Stimulated activated CD4-positive, alpha-beta T cell treated with anti-CD3 and anti-CD28 coated beads, Interleukin-15, amount 100 ng/mL, for 1 hour (primary cell): ENCODE measurements around the gene TPPP3.

Experiments
- DNase-seq, 2 donors: peaks; one replicate each; pipeline ENCODE4 v3.0.0-alpha.2; 2020; ENCODE audit warnings: low read depth in 1 of 2, low spot score in 1 of 2

TPPP3 gene

DNA sequence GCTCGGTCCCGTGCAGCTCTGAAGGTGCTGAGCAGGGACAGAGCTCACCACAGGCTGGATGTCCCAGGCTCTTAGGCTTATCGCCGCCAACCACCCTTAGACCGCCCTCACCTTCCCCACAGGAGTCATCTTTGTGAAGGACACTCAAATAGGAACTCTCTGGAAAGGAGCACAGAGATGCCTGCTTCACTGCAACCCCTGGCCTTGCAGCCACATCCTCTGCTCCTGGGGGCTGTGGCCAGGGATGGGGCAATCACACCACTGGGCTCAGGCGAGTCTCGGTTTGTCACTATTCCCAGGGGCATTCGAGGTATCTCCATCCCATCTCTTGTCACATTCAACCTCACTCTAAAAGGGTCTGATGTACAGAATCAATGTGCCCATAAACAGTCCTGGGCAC lies 12.0 kb upstream of the TPPP3 start:
- DNase-seq, result no peak

DNA sequence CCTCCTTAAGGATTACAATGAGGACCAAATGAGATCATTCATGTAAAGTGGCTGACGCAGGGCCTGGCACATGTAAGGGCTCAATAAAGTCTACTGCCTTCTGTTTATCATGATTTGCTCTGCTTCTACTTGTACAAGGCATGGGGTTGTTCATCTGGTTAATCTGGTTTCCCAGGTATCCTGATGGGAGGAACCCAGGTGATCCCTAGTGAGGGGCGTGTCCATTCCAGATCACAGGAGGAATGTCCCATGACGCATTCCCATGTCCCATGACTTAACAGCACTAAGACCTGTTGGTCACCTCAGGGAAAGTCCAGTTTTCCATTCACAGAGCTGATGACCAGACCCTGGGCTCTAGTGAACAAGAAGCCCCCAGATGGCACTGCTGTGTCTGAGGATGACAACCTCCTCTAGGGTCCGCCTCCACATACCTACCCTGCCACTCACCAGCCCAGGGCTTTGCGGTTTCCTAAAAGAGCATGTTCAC lies 11.5 kb upstream of the TPPP3 start:
- DNase-seq, result no peak

GRCh38 chr16:67403976-67404555 lies 10.8 kb upstream of the TPPP3 start:
- no peak for DNase-seq

- DNase-seq, result no peak
Measured at GRCh38 chr16:67400901-67401300, 7.6 kb upstream of the TPPP3 start.

DNA sequence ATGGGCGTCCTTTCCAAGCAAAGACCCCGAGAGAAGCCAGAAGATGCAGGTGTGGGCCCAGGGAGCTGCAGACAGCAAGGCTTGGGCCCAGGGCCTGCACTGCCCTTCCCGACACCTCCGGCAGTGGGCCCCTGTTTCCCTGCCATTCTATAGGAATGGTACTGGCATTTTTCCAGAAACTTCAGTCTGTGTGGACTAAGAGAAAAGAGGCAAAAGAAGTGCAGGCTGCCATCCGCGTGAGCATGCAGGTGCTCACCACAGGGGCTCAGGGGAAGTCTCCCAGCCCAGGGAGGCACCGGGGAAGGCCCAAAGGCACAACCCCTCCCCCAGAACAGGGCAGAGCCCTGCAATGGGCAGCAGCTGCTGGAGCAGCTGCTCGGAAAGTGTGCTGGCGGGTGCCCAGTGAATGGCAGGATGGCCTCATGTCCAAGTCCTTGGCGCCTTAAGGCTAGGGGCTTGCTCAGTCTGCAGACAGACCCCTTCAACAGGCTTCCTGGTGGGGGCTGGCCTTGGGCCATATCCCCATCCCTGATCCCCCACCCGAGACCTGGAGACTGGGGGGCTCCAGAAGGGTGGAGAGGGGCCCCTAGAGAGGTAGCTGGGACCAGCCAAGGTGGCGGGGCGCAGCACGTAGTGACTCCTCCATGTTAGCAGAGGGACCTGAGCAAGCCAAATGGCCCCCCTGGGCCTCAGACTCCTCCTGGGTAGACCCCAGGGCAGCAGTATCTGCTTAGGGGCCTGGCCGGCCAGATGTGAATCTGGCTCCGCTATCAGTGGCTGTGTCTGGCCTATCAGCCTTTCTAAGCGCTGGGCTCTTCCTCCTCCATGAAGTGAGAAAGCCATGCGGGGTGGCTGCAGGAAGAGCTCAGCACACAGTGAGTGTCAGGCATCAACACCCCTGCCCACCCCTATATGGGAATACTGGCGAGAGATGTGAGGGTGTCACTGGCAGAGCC lies 6.7 kb upstream of the TPPP3 start:
- no peak for DNase-seq

GRCh38 chr16:67399218-67399733 lies 6.0 kb upstream of the TPPP3 start:
- DNase-seq, result peak in 1 of 2 donors; percentile 53

DNA sequence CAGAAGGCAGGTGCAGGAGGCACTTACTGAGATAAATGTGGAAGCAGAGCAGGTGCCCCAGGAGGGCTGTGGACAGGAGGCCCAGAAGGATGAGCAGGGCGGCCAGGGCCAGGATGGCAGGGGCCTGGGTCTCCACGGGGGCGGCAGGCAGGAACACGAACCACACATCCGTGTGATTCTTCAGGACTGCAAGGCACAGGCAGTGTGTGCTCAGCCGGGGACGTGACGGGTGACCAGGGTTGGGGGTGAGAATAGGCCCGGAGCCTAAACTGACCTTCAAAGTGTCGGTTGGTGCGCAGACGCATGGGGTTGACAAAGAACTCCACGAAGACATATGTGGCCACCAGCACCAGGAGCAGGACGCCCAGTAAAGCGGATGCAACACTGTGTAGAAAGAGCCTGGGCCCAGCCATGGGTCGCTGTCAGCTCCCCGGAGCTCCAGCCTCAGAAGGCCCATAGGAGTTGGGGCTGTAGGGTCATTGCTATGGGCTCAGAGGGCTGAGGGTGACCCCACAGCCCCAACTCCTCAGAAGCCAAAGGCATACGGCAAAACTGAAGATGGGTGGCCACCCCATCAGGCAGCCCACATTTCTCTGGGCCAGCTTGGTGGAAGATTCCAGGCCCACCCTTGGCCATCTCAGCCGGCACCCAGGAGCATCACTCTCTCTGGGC lies 5.4 kb upstream of the TPPP3 start:
- DNase-seq, result no peak

GRCh38 chr16:67397812-67398545 lies 4.7 kb upstream of the TPPP3 start:
- DNase-seq, result no peak

DNA sequence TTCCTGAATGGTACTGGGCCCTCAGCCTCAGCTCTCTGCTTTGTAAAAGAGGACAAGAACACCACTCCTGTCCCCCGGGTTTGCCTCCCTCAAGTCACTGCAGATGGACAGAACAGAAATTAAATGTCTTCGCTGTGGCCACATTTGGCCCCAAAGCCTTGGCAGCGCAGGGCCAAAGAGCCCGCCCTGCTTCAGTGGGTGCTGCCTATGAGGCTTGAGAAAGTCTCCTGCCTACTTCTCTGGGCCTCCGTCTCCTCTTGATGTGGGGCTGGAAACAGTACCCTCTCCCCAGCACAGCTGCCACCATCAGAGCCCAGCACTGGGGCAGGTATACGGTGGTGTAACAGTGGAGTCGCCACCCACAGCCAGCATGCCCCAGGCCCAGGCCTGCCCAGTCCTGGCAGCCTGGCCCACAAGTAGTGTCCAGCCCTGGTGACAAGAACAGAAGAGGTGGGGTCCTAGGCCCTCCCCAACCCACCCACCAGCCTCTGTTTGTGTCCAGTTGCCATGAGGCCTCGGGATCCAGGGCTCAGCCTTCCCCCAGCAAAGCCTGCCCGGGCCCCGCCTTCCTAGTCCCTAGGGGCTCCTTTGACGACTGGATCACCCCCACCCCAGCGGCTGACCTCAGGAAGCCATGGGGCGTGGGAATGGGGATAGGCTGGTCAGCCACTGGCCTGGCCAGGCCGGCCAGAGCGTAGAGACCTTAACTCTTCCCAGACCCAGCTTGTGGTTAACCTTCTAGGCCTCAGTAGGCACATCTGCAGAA lies 3.9 kb upstream of the TPPP3 start:
- no peak for DNase-seq

DNA sequence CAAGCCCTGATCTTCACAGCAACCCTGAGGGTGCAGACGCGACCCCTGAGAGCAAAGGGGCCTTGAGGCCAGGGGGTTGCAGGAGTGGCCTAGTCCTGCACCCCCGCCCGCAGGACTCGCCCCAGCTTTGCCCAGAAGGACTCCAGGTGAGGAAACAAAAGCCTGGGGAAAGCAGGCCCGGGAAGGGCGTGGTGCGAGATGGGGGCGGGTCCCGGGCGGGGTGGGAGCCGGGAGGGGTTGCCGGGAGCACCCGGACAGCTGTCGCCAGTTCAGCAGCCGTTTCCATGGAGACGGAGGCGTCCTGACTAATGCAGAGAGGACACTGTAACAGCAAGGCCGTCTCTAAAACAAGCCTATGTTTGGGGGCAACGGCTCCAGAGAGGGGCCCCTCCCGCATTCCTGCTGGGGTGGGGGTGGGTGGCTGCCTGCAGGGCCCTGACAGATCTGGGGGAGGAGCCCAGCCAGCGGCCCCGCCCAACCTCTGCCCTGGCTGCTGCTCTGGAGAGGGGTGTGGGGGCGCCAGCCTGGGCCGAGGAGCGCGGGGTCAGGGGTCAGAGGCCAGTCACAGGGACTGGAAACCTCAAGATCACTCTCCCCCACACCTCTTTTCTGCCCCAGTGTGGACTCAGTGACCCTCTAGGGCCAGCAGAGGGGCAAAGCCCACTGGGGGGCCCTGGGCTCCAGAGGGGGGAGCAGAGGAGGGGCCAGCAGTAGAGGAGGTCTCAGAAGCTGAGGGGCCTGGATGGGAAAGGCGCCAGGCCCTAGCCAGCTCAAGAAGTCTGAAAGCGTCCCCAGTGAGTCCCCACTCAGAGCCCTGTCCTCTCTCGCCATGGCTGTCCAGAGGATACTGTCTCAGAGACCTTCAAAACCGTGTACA lies 3.1 kb upstream of the TPPP3 start:
- DNase-seq, result no peak

DNA sequence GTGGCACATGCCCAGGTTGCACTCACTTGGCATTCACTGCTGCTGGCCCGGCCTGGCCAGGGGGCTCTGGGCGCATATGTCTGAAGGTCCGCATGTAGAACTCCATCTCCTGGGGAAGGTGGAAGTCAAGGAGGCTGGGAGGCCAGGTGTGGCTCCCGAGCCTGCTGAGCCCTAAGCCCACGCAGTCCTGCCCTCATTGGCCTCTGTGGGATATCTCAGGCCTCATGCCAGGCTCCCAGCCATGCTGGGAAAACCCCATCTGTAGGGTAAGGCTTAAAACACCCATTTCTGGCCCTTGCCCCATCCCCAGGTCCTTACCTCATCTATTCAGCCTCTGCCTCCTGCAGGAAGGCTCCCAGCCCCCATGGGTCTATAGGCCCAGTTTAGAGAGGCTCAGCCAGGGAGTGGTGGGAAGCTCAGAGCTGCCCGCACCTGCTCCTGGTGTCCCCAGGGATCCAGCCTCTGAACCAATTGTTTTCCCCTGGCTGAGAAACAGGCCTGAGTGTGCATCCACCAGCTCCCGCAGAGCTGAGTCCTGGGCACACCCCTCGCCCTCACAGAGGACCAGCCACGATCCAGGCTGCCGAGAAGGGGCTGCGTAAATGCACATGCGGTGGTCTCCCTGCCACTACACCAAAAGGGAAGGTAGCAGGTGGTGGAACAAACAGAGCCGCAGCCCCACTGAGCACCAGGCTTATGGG lies 2.3 kb upstream of the TPPP3 start:
- no peak for DNase-seq

GRCh38 chr16:67395105-67395457 lies 1.8 kb upstream of the TPPP3 start:
- no peak for DNase-seq

GRCh38 chr16:67394155-67395104 lies 1.1 kb upstream of the TPPP3 start:
- no peak for DNase-seq

GRCh38 chr16:67393788-67394154 lies 473 bp upstream of the TPPP3 start:
- no peak for DNase-seq

DNA sequence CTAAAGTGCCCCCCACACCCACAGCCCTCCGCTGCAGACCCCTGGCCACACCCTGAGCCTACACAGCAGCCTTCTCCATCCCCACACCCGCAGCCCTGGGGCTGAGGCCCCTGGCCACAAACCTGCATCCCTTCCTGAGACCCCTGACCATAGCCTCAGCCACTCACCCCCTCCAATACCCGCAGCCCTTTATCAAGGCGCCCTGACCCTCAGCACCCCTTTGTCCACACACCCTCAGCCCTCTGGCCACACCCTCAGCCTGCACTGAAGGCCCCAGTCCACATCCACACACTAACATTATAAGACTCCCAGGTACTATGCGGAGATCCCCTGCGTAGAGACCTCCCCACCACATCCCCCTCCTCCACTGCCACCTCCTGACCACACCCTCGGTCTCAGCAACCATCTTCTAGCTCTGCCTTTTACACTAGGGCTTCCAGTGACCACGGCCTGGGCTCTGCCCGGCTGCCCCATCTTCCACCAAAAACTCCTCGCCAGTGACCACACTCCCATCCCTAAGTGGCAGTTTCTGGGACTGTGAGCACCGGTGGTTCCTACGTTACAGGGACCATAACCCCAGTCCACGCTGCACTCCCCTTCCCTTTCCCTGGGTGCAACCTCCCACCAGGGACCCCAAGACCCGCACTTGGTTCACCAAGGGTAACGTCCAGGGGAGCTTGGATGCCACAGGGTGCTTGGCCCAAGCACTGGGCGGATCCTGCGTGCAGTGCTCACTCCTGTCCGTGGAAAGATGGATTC lies 818 bp downstream of the TPPP3 start:
- DNase-seq, result no peak

- DNase-seq, result no peak
Measured at GRCh38 chr16:67391424-67392300, 1.6 kb downstream of the TPPP3 start.
